A549 (cell line): ENCODE data around the gene GABPB1. TPM values are rescaled to one million over a fixed set of nuclear protein-coding genes. Genes with fewer than 3 reads are reported as not detected.

Source experiments
- ATAC-seq, 2 experiments: fragments of 200-7000 bp in 1 of 2; fragments of >200 bp in 1 of 2; cut with Nextera tagmentation in 1 of 2; cut with Tn5 transposase in 1 of 2; 3 replicates each; pipeline versions ENCODE4 v1.8.0 to v1.9.1; 2018 to 2020; ENCODE audit warnings: mild to moderate bottlenecking in 1 of 2, moderate library complexity in 1 of 2
- CTCF ChIA-PET: fragments of 300-600 bp; sonication (Branson Sonifier 250); formaldehyde crosslinking; extraction: SDS; loops from one replicate; lab custom pipeline; 2021; ENCODE audit warnings: antibody characterized with exemption, inconsistent platforms; lab: Yijun Ruan, JAX
- POLR2A ChIA-PET: fragments of 350-600 bp; formaldehyde crosslinking; extraction: SDS; loops from one replicate; lab custom pipeline; 2021; ENCODE audit warnings: antibody characterized with exemption, inconsistent platforms; lab: Yijun Ruan, JAX
- DNase-seq, 2 experiments: peaks; one replicate each; pipeline versions ENCODE4 v3.0.0 to v3.0.0-alpha.2; 2011 to 2016; ENCODE audit warnings: low read depth in 1 of 2, low spot score in 1 of 2
- FAIRE-seq: peaks from 2 replicates; lab custom pipeline; 2011; peaks lifted over from hg19 to GRCh38; lab: Jason Lieb, UNC
- H3K27ac ChIP-seq, 2 experiments: fragments of >200 bp; sonication (Bioruptor Twin); formaldehyde crosslinking; 3 replicates each; pipeline ENCODE4 v1.5.1; 2016 to 2017
- H3K4me1 ChIP-seq: fragments of >200 bp; sonication (Bioruptor Twin); formaldehyde crosslinking; 3 replicates; pipeline ENCODE4 v1.6.1; 2016
- H3K4me2 ChIP-seq: fragments of >200 bp; sonication (Bioruptor Twin); formaldehyde crosslinking; 3 replicates; pipeline ENCODE4 v1.6.1; 2016
- H3K4me3 ChIP-seq: fragments of >200 bp; sonication (Bioruptor Twin); formaldehyde crosslinking; 3 replicates; pipeline ENCODE4 v1.5.1; 2016
- H3K9me3 ChIP-seq: fragments of >200 bp; sonication (Bioruptor Twin); formaldehyde crosslinking; 3 replicates; pipeline ENCODE4 v1.6.1; 2016
- CHD4 ChIP-seq: fragments of 200-600 bp; sonication (generic); IDR thresholded peaks from 2 replicates; pipeline ENCODE4 v1.6.1; 2016; ENCODE audit warnings: antibody characterized with exemption, mild to moderate bottlenecking, borderline replicate concordance
- EHMT2 ChIP-seq: fragments of 200-600 bp; sonication (generic); IDR thresholded peaks from 2 replicates; pipeline ENCODE4 v1.6.1; 2016; ENCODE audit warnings: antibody characterized with exemption, low read depth, mild to moderate bottlenecking, moderate library complexity
- ESRRA ChIP-seq: fragments of 150-350 bp; IDR thresholded peaks from 2 replicates; pipeline ENCODE4 v1.6.1; 2014; ENCODE audit warnings: mild to moderate bottlenecking, low read length, borderline replicate concordance
- FOXS1 ChIP-seq: fragments of 250-450 bp; sonication (Bioruptor Pico); IDR thresholded peaks from 2 replicates; pipeline ENCODE4 v1.5.0; 2020; ENCODE audit warnings: mild to moderate bottlenecking, moderate library complexity
- GATA3 ChIP-seq: IDR thresholded peaks from 2 replicates; pipeline ENCODE4 v1.6.1; 2012; ENCODE audit warnings: borderline replicate concordance
- HDAC2 ChIP-seq: fragments of 200-600 bp; sonication (generic); IDR thresholded peaks from 2 replicates; pipeline ENCODE4 v1.6.1; 2016
- HES2 ChIP-seq: fragments of >200 bp; sonication (Bioruptor Twin); formaldehyde crosslinking; IDR thresholded peaks from 2 replicates; pipeline ENCODE4 v1.6.1; 2016
- HEYL ChIP-seq: fragments of 250-450 bp; sonication (Bioruptor Pico); IDR thresholded peaks from 2 replicates; pipeline ENCODE4 v1.8.0; 2021; ENCODE audit warnings: mild to moderate bottlenecking, moderate library complexity
- HOXB13 ChIP-seq: fragments of 250-450 bp; sonication (Bioruptor Pico); IDR thresholded peaks from 2 replicates; pipeline ENCODE4 v1.5.0; 2020; ENCODE audit warnings: low read depth, mild to moderate bottlenecking, moderate library complexity
- JUN ChIP-seq, 2 experiments: fragments of >200 bp; sonication (Bioruptor Twin); formaldehyde crosslinking; IDR thresholded peaks; 2 replicates in 1 of 2; 3 replicates in 1 of 2; pipeline ENCODE4 v1.6.1; 2016 to 2017
- MAX ChIP-seq: IDR thresholded peaks from 2 replicates; pipeline ENCODE4 v1.6.1; 2012
- MAZ ChIP-seq: fragments of 150-350 bp; IDR thresholded peaks from 2 replicates; pipeline ENCODE4 v1.6.1; 2014; ENCODE audit warnings: antibody characterized with exemption, low read depth, low read length, borderline replicate concordance
- NPAS2 ChIP-seq: fragments of 250-450 bp; sonication (Bioruptor Pico); IDR thresholded peaks from 2 replicates; pipeline ENCODE4 v1.8.0; 2022; ENCODE audit warnings: mild to moderate bottlenecking, moderate library complexity, borderline replicate concordance
- NR3C1 ChIP-seq: fragments of >200 bp; sonication (Bioruptor Twin); formaldehyde crosslinking; IDR thresholded peaks from 3 replicates; pipeline ENCODE4 v1.6.1; 2017
- PHF8 ChIP-seq: fragments of 200-600 bp; sonication (generic); IDR thresholded peaks from 2 replicates; pipeline ENCODE4 v1.6.1; 2016; ENCODE audit warnings: low read depth, mild to moderate bottlenecking, antibody characterized with exemption, moderate library complexity, borderline replicate concordance
- POLR2A ChIP-seq: IDR thresholded peaks from 2 replicates; pipeline ENCODE4 v1.6.1; 2012; ENCODE audit warnings: mild to moderate bottlenecking, low read length
- SMC3 ChIP-seq: fragments of >200 bp; sonication (Bioruptor Twin); formaldehyde crosslinking; IDR thresholded peaks from 3 replicates; pipeline ENCODE4 v1.6.1; 2018; ENCODE audit warnings: inconsistent platforms
- SREBF2 ChIP-seq: fragments of 450-650 bp; IDR thresholded peaks from 2 replicates; pipeline ENCODE4 v1.6.1; 2014; ENCODE audit warnings: mild to moderate bottlenecking, moderate library complexity
- TP53 ChIP-seq: fragments of 250-450 bp; sonication (Bioruptor Pico); IDR thresholded peaks from 2 replicates; pipeline ENCODE4 v1.5.0; 2021; ENCODE audit warnings: mild to moderate bottlenecking, moderate library complexity
- ZC3H11A ChIP-seq: fragments of 450-650 bp; IDR thresholded peaks from 2 replicates; pipeline ENCODE4 v1.6.1; 2014; ENCODE audit warnings: antibody characterized with exemption, mild to moderate bottlenecking
- ZFP36 ChIP-seq: fragments of 450-650 bp; IDR thresholded peaks from 2 replicates; pipeline ENCODE4 v1.6.1; 2014; ENCODE audit warnings: borderline replicate concordance; ENCODE audit not compliant: partially characterized antibody
- ZNF302 ChIP-seq: fragments of 250-450 bp; sonication (Bioruptor Pico); IDR thresholded peaks from 2 replicates; pipeline ENCODE4 v1.9.0; 2021; ENCODE audit warnings: inconsistent platforms, mild to moderate bottlenecking, moderate library complexity
- WGBS: methylation state at CpG from one replicate; pipeline ENCODE4 v1.1.6; 2017; ENCODE audit errors: missing lambda C conversion rate; 5-methylcytosine and 5-hydroxymethylcytosine counted together
- polyA plus RNA-seq, 4 experiments: library from polyadenylated mRNA; depleted of rRNA in 3 of 4; stranded (reverse); fragments of >200 nt; fragmentation: RNase III in 1 of 4; extraction: RNeasy Plus Mini Kit Qiagen cat#74134 plus additional on column Dnase treatment in 1 of 4; gene quantifications; 2 replicates in 3 of 4; 3 replicates in 1 of 4; pipeline ENCODE4 v1.2.3, GENCODE V29; 2011 to 2017
- TF ChIP-seq, protein P1 (sequence below): IDR thresholded peaks from 2 replicates; pipeline ENCODE4 v1.6.1; 2012
- TF ChIP-seq, protein P2 (sequence below): fragments of 450-650 bp; IDR thresholded peaks from 2 replicates; pipeline ENCODE4 v1.6.1; 2014; ENCODE audit warnings: antibody characterized with exemption

The GABPB1 gene
- polyA plus RNA-seq, 2 of the 4 experiments (the other 2 are of a cell fraction): 23.0 to 53.9 TPM

DNA sequence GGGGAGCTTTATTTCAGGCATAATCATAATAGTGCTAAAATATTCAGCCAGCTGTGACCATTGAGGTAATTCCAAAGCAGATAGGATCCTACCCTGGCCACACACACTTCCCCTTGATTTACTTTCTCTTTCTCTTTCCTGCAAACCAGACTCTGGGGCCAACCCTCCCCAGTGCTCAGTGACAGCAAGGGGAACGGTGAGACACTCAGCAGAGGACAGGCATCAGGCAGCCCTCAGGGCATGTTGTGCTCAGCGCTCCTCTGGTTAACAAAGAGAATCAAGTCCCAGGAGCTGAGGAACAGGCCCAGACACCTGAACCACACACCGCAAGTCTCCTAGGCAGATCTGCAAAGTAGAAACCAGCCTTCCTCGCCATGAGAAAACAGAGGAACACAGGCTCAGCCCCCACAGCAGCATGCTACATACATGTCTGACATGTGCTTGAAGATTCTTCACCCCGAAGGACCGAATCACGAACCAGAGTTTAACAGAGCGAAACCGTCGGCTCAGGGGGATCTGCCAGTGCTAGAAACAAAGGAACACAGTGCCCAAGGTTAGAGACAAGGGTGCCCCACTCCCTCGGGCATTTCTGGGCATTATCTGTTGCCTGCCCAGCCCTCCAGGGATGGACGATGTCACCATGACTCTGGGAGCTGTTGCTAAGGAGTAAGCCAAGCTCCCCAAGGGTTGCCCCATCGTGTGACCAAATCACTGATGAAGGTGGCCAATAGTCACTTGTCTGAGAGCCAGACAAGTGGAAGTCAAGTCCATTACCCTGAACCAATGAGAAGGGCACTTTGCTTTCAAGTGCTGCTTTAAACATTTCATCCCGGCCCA lies 107.0 kb downstream of the GABPB1 start (continued):
- TF ChIP-seq TP53 (CRISPR knock-in tag) (no peak), ZC3H11A (no peak), NPAS2 (CRISPR knock-in tag) (no peak)

DNA sequence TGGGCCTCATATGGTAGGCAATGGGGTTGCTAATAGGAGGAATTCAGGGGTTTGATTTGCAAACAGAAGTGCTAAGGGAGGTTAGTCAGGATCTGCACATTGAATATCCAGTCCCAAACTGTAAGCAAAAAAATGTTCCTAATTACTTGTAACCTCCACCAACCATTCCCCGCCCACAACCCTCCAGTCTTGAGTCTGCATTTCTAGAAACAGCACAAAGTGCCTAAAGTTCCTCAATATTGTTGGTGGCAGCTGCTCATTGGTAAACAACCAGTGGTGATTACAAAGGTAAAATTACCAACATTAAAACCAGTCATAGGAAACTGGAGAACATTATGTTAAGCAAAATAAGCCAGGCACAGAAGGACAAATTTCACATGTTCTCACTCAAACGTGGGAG lies 108.4 kb downstream of the GABPB1 start:
- TF ChIP-seq HDAC2: no peak
- no peak for TF ChIP-seq JUN (IDR thresholded peaks at IDR 0.05)
- no peak for TF ChIP-seq GATA3
- TF ChIP-seq PHF8: no peak
- TF ChIP-seq, protein P1, sequence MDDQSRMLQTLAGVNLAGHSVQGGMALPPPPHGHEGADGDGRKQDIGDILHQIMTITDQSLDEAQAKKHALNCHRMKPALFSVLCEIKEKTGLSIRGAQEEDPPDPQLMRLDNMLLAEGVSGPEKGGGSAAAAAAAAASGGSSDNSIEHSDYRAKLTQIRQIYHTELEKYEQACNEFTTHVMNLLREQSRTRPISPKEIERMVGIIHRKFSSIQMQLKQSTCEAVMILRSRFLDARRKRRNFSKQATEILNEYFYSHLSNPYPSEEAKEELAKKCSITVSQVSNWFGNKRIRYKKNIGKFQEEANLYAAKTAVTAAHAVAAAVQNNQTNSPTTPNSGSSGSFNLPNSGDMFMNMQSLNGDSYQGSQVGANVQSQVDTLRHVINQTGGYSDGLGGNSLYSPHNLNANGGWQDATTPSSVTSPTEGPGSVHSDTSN: no peak
- TF ChIP-seq POLR2A: no peak
- TF ChIP-seq, protein P2, sequence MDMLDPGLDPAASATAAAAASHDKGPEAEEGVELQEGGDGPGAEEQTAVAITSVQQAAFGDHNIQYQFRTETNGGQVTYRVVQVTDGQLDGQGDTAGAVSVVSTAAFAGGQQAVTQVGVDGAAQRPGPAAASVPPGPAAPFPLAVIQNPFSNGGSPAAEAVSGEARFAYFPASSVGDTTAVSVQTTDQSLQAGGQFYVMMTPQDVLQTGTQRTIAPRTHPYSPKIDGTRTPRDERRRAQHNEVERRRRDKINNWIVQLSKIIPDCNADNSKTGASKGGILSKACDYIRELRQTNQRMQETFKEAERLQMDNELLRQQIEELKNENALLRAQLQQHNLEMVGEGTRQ: no peak
- no peak for TF ChIP-seq MAZ
- no peak for TF ChIP-seq FOXS1 (CRISPR knock-in tag)
- TF ChIP-seq HOXB13 (CRISPR knock-in tag): no peak
- no peak for TF ChIP-seq SREBF2
- TF ChIP-seq SMC3: no peak
- TF ChIP-seq ZFP36: no peak
- no peak for TF ChIP-seq NR3C1
- TF ChIP-seq ZNF302 (CRISPR knock-in tag): no peak
- no peak for TF ChIP-seq CHD4
- TF ChIP-seq MAX: no peak
- TF ChIP-seq HEYL (CRISPR knock-in tag): no peak
- no peak for TF ChIP-seq EHMT2
- H3K9me3 ChIP-seq: no peaks in the 10 kb centered on the region
- H3K4me3 ChIP-seq: no peak overlapping the region
- POLR2A ChIA-PET: no interaction called here
- ATAC-seq: no peak
- FAIRE-seq: no peak
- 69% methylated on average over 2 of the region's 2 CpGs for WGBS
- H3K4me2 ChIP-seq: no peak overlapping the region
- no peak for DNase-seq
- H3K4me1 ChIP-seq: peaks cover 6% of the 10 kb centered on the region; the same call in 1 of the 3 replicates
- CTCF ChIA-PET: no interaction called here
- no peak overlapping the region for H3K27ac ChIP-seq

GRCh38 chr15:50244959-50245624 lies 109.9 kb downstream of the GABPB1 start:
- FAIRE-seq (no peak), DNase-seq (no peak), ATAC-seq (no peak)
- ChIA-PET POLR2A (no interaction called here), CTCF (interaction anchor here (0.6 to 1.6 kb wide), 5 partner anchors 11 to 96 kb away, joined by 3 to 5 read pairs (median 3); no protein-coding TSS in a partner anchor)
- H3K9me3 ChIP-seq: no peaks in the 10 kb centered on the region
- no peak overlapping the region for H3K4me3 ChIP-seq
- TF ChIP-seq HOXB13 (CRISPR knock-in tag) (no peak), ESRRA (no peak), SREBF2 (no peak), ZNF302 (CRISPR knock-in tag) (no peak), ZC3H11A (no peak), HES2 (no peak)
- WGBS: 93% methylated on average over 2 of the region's 2 CpGs
- no peak overlapping the region for H3K4me2 ChIP-seq
- no peak overlapping the region for H3K27ac ChIP-seq
- peaks cover 6% of the 10 kb centered on the region; the same call in 1 of the 3 replicates for H3K4me1 ChIP-seq
